ENCODE measurements around the gene STX17.
A peak's percentile ranks its signal among the peaks of the same experiment; 100 is the strongest.

Gene STX17

DNA sequence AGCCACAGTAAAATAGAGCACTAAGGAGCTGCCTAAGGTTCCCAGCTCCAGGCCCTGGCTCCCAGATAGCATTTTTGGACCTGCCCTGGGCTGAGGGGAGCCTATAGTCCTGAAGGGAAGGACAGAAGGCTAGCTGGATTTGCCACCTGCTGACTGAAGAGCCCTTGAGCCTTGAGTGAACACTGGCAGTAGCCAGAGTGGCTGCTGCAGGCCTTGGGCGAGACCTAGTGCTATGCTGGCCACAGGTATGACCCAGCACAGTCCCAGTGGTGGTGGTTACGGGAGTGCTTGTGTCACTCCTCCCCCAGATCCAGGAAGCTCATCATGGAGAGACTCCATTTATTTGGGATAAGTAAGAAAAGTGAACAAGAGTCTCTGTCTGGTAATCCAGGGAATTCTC lies 10.3 kb upstream of the STX17 start:
- Histone ChIP-seq H3K4me3 (ENCODE audit: low read depth, low read length) (no peak overlapping the region), H3K27ac (no peak overlapping the region), H2AFZ (no peak overlapping the region), H3K9me3 (ENCODE audit: control insufficient read depth, low read length) (no peaks in the 10 kb centered on the region), H3K4me2 (ENCODE audit: low read length) (no peak overlapping the region), H3K4me1 (no peaks in the 10 kb centered on the region), H3K36me3 (ENCODE audit: control insufficient read depth, insufficient read depth, low read length) (no peaks in the 10 kb centered on the region), H3K9ac (no peak overlapping the region), H3K27me3 (ENCODE audit: control insufficient read depth, insufficient read depth, low read length) (no peaks in the 10 kb centered on the region), H3K79me2 (no peaks in the 10 kb centered on the region)
- TF ChIP-seq CTCF (IDR thresholded peaks at IDR 0.05), result no peak

DNA sequence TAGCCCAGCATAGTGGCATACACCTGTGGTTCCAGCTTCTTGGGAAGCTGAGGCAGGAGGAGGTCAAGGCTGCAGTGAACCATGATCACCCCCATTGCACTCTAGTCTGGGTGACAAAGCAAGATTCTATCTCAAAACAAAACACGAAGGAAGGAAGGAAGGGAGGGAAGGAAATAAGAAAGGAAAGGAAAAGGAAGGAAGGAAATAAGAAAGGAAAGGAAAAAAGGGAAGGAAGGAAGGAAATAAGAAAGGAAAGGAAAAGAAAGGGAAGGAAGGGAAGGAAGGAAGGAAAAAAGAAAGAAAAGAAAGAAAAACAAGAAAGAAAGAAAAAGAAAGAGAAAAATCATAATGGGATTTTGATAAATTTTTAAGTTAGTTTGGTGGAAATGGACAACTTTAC lies 3.1 kb upstream of the STX17 start:
- no peaks in the 10 kb centered on the region for H3K4me1 ChIP-seq
- H3K36me3 ChIP-seq (ENCODE audit: control insufficient read depth, insufficient read depth, low read length), result no peaks in the 10 kb centered on the region
- H3K9ac ChIP-seq, result no peak overlapping the region
- no peak overlapping the region for H3K27ac ChIP-seq
- no peak overlapping the region for H3K4me3 ChIP-seq (ENCODE audit: low read depth, low read length)
- no peak overlapping the region for H3K4me2 ChIP-seq (ENCODE audit: low read length)
- H3K27me3 ChIP-seq (ENCODE audit: control insufficient read depth, insufficient read depth, low read length), result no peaks in the 10 kb centered on the region
- H2AFZ ChIP-seq, result no peak overlapping the region
- no peaks in the 10 kb centered on the region for H3K9me3 ChIP-seq (ENCODE audit: control insufficient read depth, low read length)
- TF ChIP-seq CTCF (IDR thresholded peaks at IDR 0.05), result no peak
- no peaks in the 10 kb centered on the region for H3K79me2 ChIP-seq

DNA sequence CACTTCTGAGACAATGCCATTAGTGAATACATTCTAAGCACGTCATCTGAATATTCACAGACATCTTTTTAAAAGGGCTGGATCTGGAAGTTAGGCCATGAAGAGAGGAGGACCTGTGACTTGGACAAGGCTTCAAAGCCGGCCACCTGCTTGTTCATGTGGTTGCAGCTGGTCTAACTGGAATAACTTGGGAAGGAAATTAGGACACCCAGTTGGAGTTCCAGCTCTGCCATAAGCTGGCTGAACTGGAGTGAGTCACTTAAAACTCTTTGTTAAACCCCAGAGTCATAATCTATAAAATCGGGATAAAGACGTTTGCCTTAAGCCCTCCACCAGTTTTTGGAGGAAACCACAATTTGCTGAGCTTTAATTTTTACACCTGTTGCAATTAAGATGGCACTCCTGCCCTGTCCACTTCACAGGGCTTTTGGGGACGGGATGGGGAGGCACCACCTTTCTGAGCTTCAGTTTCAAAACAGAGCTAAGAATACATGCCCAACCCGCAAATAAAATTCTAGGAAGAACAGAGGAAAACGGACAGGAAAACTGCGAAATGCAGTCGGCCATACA lies 536 bp upstream of the STX17 start:
- Histone ChIP-seq H3K79me2 (no peaks in the 10 kb centered on the region), H3K9me3 (ENCODE audit: control insufficient read depth, low read length) (no peaks in the 10 kb centered on the region), H3K4me3 (ENCODE audit: low read depth, low read length) (peak overlapping the region; percentile 98), H3K4me1 (no peaks in the 10 kb centered on the region), H3K36me3 (ENCODE audit: control insufficient read depth, insufficient read depth, low read length) (no peaks in the 10 kb centered on the region), H3K27ac (no peak overlapping the region), H3K9ac (no peak overlapping the region), H2AFZ (peak overlapping the region; percentile 94), H3K4me2 (ENCODE audit: low read length) (peak overlapping the region; percentile 88), H3K27me3 (ENCODE audit: control insufficient read depth, insufficient read depth, low read length) (no peaks in the 10 kb centered on the region)
- TF ChIP-seq CTCF (IDR thresholded peaks at IDR 0.05), result no peak

GRCh38 chr9:99907208-99907532 lies 716 bp downstream of the STX17 start:
- Histone ChIP-seq H2AFZ (peak overlapping the region; percentile 94), H3K9ac (peak overlapping the region; percentile 57), H3K36me3 (ENCODE audit: control insufficient read depth, insufficient read depth, low read length) (no peaks in the 10 kb centered on the region), H3K4me1 (no peaks in the 10 kb centered on the region), H3K27me3 (ENCODE audit: control insufficient read depth, insufficient read depth, low read length) (no peaks in the 10 kb centered on the region), H3K4me2 (ENCODE audit: low read length) (peak overlapping the region; percentile 94), H3K27ac (peak overlapping the region; percentile 86), H3K4me3 (ENCODE audit: low read depth, low read length) (peak overlapping the region; percentile 98), H3K9me3 (ENCODE audit: control insufficient read depth, low read length) (no peaks in the 10 kb centered on the region), H3K79me2 (peaks cover 7% of the 10 kb centered on the region)
- TF ChIP-seq CTCF (IDR thresholded peaks at IDR 0.05), result no peak

DNA sequence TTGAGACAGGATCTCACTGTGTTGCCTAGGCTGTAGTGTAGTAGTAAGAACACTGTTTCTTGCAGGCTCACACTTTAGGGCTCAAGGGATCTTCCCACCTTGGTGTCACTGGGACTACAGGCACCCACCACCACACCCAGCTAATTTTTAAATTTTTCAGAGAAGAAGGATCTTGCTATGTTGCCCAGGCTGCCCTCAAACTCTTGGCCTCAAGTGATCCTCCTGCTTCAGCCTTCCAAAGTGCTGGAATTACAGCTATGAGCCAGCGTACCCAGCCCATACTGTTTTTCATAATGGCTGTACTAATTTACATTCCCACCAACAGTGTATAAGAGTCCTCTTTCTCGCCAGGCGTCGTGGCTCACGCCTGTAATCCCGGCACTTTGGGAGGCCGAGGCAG lies 5.1 kb downstream of the STX17 start:
- Histone ChIP-seq H3K27me3 (ENCODE audit: control insufficient read depth, insufficient read depth, low read length) (no peaks in the 10 kb centered on the region), H3K9me3 (ENCODE audit: control insufficient read depth, low read length) (no peaks in the 10 kb centered on the region), H3K79me2 (peaks cover 7% of the 10 kb centered on the region), H3K4me3 (ENCODE audit: low read depth, low read length) (no peak overlapping the region), H2AFZ (no peak overlapping the region), H3K4me2 (ENCODE audit: low read length) (no peak overlapping the region), H3K36me3 (ENCODE audit: control insufficient read depth, insufficient read depth, low read length) (no peaks in the 10 kb centered on the region), H3K27ac (no peak overlapping the region), H3K4me1 (no peaks in the 10 kb centered on the region), H3K9ac (no peak overlapping the region)
- no peak for TF ChIP-seq CTCF (IDR thresholded peaks at IDR 0.05)
